Ectodermal cell (in vitro differentiated cells): Measurements from ENCODE around the gene PNMT.

ENCODE experiments used
- H3K27ac ChIP-seq: 2 replicates; pipeline ENCODE4 v1.7.0; 2013; ENCODE audit warnings: mild to moderate bottlenecking, low read depth, low read length; ENCODE audit not compliant: insufficient read depth, poor library complexity, severe bottlenecking
- H3K27me3 ChIP-seq: 2 replicates; pipeline ENCODE4 v1.7.0; 2013; ENCODE audit warnings: mild to moderate bottlenecking, low read length; ENCODE audit not compliant: insufficient read depth, control insufficient read depth, poor library complexity, severe bottlenecking
- H3K36me3 ChIP-seq: one replicate; pipeline ENCODE4 v1.7.0; 2013; ENCODE audit warnings: low read length; ENCODE audit not compliant: control insufficient read depth, insufficient read depth
- H3K4me1 ChIP-seq: one replicate; pipeline ENCODE4 v1.7.0; 2013; ENCODE audit warnings: low read length; ENCODE audit not compliant: control insufficient read depth, insufficient read depth
- H3K4me3 ChIP-seq: 2 replicates; pipeline ENCODE4 v1.7.0; 2013; ENCODE audit warnings: low read depth, low read length, control low read depth; ENCODE audit not compliant: insufficient read depth
- H3K9me3 ChIP-seq: 2 replicates; pipeline ENCODE4 v1.7.0; 2013; ENCODE audit warnings: mild to moderate bottlenecking, low read length, moderate library complexity; ENCODE audit not compliant: control insufficient read depth
- WGBS, 2 experiments: methylation state at CpG; one replicate each; pipeline ENCODE4 v1.1.7; 2013; ENCODE audit warnings: missing lambda C conversion rate in 2 of 2; 5-methylcytosine and 5-hydroxymethylcytosine counted together

The PNMT gene

GRCh38 chr17:39663688-39664580 is 4.3 kb upstream of the PNMT start:
- H3K27ac ChIP-seq, result no peak overlapping the region
- 22 to 23% methylated on average over 17 of the region's 17 CpGs for WGBS, 2 experiments
- H3K9me3 ChIP-seq, result no peaks in the 10 kb centered on the region
- no peaks in the 10 kb centered on the region for H3K36me3 ChIP-seq
- no peak overlapping the region for H3K4me3 ChIP-seq
- peaks cover 26% of the 10 kb centered on the region for H3K4me1 ChIP-seq
- peaks cover 35% of the 10 kb centered on the region for H3K27me3 ChIP-seq

- H3K27me3 ChIP-seq, result peaks cover 45% of the 10 kb centered on the region
- no peaks in the 10 kb centered on the region for H3K9me3 ChIP-seq
- no peak within 1 kb of the TSS for H3K27ac ChIP-seq
- H3K4me1 ChIP-seq, result peaks cover 26% of the 10 kb centered on the region
- 75 to 76% methylated on average over 15 of the region's 15 CpGs for WGBS, 2 experiments
- H3K4me3 ChIP-seq, result no peak within 1 kb of the TSS
- H3K36me3 ChIP-seq, result no peaks in the 10 kb centered on the region
Measured at GRCh38 chr17:39664581-39665561, 3.4 kb upstream of the PNMT start, which contains the start of gene TCAP. TCAP (plus strand) TSS chr17:39665349; CDS start chr17:39665360, 11 bp downstream.

DNA sequence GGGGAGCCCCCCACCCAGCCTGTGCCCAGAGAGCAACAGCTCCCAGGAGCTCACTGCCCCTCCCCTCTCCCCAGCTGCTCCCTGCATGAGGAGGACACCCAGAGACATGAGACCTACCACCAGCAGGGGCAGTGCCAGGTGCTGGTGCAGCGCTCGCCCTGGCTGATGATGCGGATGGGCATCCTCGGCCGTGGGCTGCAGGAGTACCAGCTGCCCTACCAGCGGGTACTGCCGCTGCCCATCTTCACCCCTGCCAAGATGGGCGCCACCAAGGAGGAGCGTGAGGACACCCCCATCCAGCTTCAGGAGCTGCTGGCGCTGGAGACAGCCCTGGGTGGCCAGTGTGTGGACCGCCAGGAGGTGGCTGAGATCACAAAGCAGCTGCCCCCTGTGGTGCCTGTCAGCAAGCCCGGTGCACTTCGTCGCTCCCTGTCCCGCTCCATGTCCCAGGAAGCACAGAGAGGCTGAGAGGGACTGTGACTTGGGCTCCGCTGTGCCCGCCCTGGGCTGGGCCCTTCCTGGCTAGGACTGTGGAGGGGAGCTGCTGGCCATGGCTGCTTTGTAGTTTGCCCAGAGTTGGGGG is 2.5 kb upstream of the PNMT start:
- Histone ChIP-seq H3K9me3 (no peaks in the 10 kb centered on the region), H3K4me3 (no peak overlapping the region), H3K36me3 (no peaks in the 10 kb centered on the region), H3K4me1 (peaks cover 26% of the 10 kb centered on the region), H3K27ac (no peak overlapping the region), H3K27me3 (peaks cover 53% of the 10 kb centered on the region)
- 72 to 75% methylated on average over 17 of the region's 17 CpGs for WGBS, 2 experiments

DNA sequence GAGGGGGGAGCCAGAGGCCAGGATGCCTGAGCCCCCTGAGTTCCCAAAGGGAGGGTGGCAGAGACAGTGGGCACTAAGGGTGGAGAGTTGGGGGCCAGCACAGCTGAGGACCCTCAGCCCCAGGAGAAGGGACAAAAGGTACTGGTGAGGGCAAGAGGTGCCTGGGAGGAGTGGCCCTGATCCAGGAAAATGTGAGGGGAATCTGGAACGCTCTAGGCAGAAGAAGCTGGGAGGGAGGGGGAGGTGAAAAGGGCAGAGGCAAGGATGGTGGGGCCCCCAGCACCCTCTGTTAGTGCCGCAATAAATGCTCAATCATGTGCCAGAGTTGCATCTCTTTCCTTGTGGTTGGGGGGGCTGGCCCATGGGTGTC is 2.0 kb upstream of the PNMT start:
- no peaks in the 10 kb centered on the region for H3K9me3 ChIP-seq
- WGBS, 2 experiments, result 62 to 69% methylated on average over 2 of the region's 2 CpGs
- no peaks in the 10 kb centered on the region for H3K36me3 ChIP-seq
- H3K27me3 ChIP-seq, result peaks cover 55% of the 10 kb centered on the region
- H3K4me3 ChIP-seq, result no peak overlapping the region
- H3K27ac ChIP-seq, result no peak overlapping the region
- peaks cover 22% of the 10 kb centered on the region for H3K4me1 ChIP-seq

GRCh38 chr17:39666601-39667261 is 1.5 kb upstream of the PNMT start:
- Histone ChIP-seq H3K27me3 (peaks cover 58% of the 10 kb centered on the region), H3K36me3 (no peaks in the 10 kb centered on the region), H3K27ac (no peak overlapping the region), H3K4me3 (no peak overlapping the region), H3K4me1 (peaks cover 17% of the 10 kb centered on the region), H3K9me3 (no peaks in the 10 kb centered on the region)
- whole genome bisulfite sequencing, 2 experiments, result 79 to 80% methylated on average over 11 of the region's 11 CpGs

- Histone ChIP-seq H3K4me3 (no peak overlapping the region), H3K27ac (no peak overlapping the region), H3K4me1 (peaks cover 17% of the 10 kb centered on the region), H3K36me3 (no peaks in the 10 kb centered on the region), H3K9me3 (no peaks in the 10 kb centered on the region), H3K27me3 (peaks cover 58% of the 10 kb centered on the region)
- WGBS, 2 experiments, result 6 to 8% methylated on average over 49 of the region's 49 CpGs
Measured at GRCh38 chr17:39667262-39667944, 850 bp upstream of the PNMT start.

DNA sequence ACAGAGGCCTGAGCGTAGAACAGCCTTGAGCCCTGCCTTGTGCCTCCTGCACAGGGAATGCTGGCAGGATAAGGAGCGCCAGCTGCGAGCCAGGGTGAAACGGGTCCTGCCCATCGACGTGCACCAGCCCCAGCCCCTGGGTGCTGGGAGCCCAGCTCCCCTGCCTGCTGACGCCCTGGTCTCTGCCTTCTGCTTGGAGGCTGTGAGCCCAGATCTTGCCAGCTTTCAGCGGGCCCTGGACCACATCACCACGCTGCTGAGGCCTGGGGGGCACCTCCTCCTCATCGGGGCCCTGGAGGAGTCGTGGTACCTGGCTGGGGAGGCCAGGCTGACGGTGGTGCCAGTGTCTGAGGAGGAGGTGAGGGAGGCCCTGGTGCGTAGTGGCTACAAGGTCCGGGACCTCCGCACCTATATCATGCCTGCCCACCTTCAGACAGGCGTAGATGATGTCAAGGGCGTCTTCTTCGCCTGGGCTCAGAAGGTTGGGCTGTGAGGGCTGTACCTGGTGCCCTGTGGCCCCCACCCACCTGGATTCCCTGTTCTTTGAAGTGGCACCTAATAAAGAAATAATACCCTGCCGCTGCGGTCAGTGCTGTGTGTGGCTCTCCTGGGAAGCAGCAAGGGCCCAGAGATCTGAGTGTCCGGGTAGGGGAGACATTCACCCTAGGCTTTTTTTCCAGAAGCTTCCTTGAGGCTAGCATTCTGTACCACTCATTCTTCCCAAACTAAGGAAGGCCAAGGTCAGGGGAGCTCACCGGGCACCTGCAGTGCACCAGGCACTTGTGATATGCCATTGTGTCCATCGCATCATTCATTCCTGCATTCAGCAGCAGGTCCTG is 1.9 kb downstream of the PNMT start:
- H3K27me3 ChIP-seq, result peaks cover 58% of the 10 kb centered on the region
- no peak overlapping the region for H3K4me3 ChIP-seq
- H3K36me3 ChIP-seq, result no peaks in the 10 kb centered on the region
- no peak overlapping the region for H3K27ac ChIP-seq
- peaks cover 8% of the 10 kb centered on the region for H3K4me1 ChIP-seq
- H3K9me3 ChIP-seq, result no peaks in the 10 kb centered on the region
- 93 to 95% methylated on average over 23 of the region's 23 CpGs for WGBS, 2 experiments

GRCh38 chr17:39670746-39671145 is 2.5 kb downstream of the PNMT start:
- Histone ChIP-seq H3K36me3 (no peaks in the 10 kb centered on the region), H3K4me3 (no peak overlapping the region), H3K4me1 (peaks cover 8% of the 10 kb centered on the region), H3K27ac (no peak overlapping the region), H3K9me3 (no peaks in the 10 kb centered on the region), H3K27me3 (peaks cover 55% of the 10 kb centered on the region)
- 82 to 84% methylated on average over 4 of the region's 4 CpGs for WGBS, 2 experiments
